ENCODE measurements around the gene AGBL4.

DNA sequence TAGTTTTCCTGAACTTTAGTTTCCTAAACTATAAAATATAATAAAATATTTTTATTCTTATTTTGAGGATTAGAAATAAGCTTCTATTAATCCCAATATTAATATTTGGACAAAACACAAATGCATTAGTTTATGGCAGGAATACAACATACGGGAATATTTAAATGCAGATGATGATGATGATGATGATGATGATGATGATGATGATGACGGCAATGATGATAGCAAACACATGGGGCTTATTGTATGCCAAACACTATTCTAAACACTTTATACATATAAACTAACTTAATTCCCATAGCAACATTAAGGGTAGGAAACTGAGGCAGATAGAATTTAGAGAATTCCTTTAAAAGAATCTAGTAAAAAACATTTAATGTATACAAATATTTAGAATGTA lies 705.5 kb downstream of the AGBL4 start:
- TF ChIP-seq, protein P1, sequence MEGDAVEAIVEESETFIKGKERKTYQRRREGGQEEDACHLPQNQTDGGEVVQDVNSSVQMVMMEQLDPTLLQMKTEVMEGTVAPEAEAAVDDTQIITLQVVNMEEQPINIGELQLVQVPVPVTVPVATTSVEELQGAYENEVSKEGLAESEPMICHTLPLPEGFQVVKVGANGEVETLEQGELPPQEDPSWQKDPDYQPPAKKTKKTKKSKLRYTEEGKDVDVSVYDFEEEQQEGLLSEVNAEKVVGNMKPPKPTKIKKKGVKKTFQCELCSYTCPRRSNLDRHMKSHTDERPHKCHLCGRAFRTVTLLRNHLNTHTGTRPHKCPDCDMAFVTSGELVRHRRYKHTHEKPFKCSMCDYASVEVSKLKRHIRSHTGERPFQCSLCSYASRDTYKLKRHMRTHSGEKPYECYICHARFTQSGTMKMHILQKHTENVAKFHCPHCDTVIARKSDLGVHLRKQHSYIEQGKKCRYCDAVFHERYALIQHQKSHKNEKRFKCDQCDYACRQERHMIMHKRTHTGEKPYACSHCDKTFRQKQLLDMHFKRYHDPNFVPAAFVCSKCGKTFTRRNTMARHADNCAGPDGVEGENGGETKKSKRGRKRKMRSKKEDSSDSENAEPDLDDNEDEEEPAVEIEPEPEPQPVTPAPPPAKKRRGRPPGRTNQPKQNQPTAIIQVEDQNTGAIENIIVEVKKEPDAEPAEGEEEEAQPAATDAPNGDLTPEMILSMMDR (IDR thresholded peaks at IDR 0.05), result no peak
- no peak for TF ChIP-seq POLR2A (IDR thresholded peaks at IDR 0.05)

Data from heart left ventricle (tissue), 13 donors.